ENCODE data around the gene UTS2B.

The UTS2B gene

DNA sequence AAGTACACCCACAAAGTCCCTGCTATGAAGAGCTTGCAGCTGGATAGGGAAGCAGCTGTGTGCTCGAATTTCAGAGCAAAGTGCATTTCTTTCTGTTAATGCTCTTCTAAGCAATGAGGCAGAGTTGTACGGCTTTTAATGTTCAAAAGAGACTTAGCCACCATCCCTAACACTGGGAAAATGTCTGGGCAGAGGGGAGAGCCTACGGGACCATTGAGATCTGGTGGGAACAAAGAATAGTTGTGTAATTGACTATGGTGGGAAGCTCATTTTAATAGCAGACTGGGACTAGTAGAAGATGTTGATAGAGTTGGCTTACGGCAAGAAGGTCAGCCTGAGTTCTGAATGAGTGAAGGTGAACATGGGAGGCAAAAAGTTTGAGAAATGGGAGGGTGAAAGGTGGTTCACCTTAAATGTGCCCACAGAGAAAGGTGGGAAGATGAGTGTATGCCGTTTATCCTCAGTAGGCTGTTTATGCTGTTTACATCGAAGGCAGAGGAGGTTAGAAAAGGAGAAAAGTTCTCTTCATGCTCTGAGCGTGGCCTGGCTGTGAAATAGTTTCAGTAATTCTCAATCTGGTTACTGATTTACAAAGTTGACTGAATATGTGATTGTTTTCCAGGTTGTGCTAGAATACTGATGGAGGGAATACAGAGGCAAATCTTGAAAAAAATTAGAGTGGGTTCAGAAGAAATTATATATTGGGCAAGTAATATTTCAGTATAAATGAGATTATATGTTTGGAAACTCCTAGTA is 22.9 kb upstream of the UTS2B start:
- H3K4me3 ChIP-seq (ENCODE audit: low read depth, low read length) = no peak overlapping the region
- TF ChIP-seq, protein P1, sequence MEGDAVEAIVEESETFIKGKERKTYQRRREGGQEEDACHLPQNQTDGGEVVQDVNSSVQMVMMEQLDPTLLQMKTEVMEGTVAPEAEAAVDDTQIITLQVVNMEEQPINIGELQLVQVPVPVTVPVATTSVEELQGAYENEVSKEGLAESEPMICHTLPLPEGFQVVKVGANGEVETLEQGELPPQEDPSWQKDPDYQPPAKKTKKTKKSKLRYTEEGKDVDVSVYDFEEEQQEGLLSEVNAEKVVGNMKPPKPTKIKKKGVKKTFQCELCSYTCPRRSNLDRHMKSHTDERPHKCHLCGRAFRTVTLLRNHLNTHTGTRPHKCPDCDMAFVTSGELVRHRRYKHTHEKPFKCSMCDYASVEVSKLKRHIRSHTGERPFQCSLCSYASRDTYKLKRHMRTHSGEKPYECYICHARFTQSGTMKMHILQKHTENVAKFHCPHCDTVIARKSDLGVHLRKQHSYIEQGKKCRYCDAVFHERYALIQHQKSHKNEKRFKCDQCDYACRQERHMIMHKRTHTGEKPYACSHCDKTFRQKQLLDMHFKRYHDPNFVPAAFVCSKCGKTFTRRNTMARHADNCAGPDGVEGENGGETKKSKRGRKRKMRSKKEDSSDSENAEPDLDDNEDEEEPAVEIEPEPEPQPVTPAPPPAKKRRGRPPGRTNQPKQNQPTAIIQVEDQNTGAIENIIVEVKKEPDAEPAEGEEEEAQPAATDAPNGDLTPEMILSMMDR (IDR thresholded peaks at IDR 0.05; ENCODE audit: borderline replicate concordance, insufficient read depth, low read depth, low read length) = no peak

DNA sequence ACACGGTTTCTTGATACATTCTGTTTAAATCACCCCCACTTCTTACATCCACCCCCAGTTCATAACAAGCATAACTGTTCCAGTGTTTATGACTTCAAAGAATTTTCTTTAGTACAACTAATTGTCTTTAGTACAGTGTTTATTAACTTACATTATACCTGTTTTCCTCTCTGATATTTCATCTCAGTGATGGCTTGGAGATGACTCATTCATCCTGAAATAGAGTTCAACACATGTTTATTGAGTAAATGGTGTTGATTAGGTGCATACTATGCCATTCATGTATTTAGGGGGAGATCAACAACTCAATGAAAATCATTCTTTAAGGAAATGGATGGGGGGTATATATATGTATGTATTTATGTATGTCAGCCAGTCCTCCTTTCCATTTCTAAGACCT is 21.7 kb upstream of the UTS2B start:
- no peak overlapping the region for H3K4me3 ChIP-seq (ENCODE audit: low read depth, low read length)
- TF ChIP-seq, protein P1 (IDR thresholded peaks at IDR 0.05; ENCODE audit: borderline replicate concordance, insufficient read depth, low read depth, low read length) = no peak

DNA sequence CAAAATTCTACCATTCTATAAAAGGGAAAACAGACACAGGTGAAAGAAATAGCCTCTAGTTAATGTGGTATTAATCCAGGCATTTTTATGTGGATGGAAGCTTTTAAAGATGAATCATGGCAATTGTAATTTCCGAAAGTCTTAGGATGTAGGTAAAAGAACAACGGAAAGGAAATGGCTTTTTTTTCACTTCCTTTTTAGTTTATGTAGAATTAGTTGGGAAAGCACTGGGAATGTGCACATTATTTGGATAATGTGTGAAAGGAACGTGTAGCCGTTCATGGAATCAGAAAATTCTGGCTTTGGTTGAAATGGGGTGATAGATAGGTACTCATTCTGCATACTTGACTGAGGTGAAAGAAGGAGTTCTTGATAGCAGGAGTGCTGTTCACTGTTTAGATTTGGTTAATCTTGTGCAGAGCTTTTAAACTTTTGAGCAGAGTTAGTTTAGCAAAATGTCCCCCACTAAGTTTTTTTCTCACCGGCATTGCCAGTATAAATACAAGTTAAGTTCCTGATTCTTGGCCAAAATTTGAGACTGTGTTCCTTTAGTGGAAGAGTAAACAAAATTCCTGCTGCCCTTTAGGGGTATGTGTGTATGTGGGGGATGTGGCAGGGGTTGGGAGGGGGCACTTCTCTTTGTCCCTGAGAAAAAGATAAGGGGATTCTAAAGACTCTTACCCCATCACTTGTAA is 20.2 kb upstream of the UTS2B start:
- TF ChIP-seq, protein P1 (IDR thresholded peaks at IDR 0.05; ENCODE audit: borderline replicate concordance, insufficient read depth, low read depth, low read length) = no peak
- H3K4me3 ChIP-seq (ENCODE audit: low read depth, low read length) = no peak overlapping the region

DNA sequence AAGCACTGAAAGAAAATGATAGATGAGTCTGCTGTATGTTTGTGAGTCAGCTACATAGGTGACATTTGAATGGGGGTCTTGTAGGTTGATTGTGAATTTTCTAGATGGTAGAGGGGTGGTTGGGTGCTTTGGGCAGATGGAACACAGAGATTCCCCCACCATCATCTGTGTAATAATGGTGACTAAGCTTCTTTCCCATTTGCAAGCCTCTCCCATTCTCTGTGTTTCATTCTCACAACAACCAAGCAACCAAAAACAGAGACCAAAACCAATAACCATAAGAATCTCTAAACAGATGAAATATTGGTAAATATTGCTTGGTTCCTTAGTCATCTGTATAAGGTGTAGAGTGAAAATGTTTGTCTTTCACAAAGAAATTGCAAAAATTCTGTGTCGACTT is 17.8 kb upstream of the UTS2B start:
- TF ChIP-seq, protein P1 (IDR thresholded peaks at IDR 0.05; ENCODE audit: borderline replicate concordance, insufficient read depth, low read depth, low read length) = no peak
- H3K4me3 ChIP-seq (ENCODE audit: low read depth, low read length) = no peak overlapping the region

DNA sequence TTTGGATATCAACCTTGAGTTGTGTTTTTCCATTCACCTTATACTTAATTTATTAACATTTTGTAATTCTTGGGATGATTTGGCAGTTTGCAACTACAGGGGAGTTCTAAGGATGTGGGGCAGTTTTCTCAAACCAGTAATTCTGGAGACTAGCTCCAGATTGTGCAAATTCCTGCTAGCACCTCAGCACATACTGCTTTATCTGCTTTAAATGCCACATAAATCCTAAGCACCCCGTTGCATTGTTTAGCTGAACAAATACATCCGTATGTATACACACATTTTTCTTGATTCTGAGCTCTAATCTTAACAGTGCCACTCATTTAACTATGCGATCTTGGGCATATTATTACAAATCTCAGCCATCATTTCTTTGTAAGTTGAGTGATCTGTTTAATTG is 16.9 kb upstream of the UTS2B start:
- TF ChIP-seq, protein P1 (IDR thresholded peaks at IDR 0.05; ENCODE audit: borderline replicate concordance, insufficient read depth, low read depth, low read length) = no peak
- no peak overlapping the region for H3K4me3 ChIP-seq (ENCODE audit: low read depth, low read length)

DNA sequence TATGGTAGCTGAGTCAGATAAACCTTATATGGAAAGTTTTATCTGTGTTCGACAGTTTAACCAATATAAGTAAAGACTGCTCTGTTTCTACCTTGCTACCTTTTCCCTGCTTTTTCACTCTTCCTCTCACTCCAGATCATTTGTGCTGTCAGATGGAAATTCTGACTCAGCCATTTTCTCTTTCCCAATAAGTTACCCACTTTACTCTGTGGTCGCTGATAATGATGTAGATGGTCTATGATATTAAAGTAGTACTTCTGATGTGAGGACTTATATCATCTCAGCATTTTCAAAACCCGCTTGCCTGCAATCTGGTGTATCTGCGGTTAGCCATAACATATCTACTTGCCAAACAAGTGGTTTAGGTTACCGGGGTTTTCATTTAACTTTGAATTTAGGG is 15.0 kb upstream of the UTS2B start:
- no peak overlapping the region for H3K4me3 ChIP-seq (ENCODE audit: low read depth, low read length)
- TF ChIP-seq, protein P1 (IDR thresholded peaks at IDR 0.05; ENCODE audit: borderline replicate concordance, insufficient read depth, low read depth, low read length) = no peak

DNA sequence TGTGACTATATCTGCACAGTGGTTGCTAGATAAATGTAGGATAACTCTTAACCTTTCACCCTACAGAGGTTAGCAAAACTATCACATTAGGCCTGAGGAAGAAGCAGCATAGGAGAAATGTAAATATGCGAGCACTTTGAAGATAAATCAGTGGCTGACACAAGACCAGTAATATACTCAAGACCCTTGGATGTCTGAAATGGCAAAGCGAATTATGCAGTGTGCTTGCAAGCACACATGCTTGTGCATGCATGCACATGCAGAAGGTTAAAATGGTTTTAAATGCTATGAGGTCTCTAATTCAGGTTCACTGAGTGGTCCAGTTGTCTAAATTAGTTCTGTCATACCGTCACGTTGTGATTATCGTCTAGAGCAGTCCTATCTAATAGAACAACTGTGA is 13.6 kb upstream of the UTS2B start:
- no peak overlapping the region for H3K4me3 ChIP-seq (ENCODE audit: low read depth, low read length)
- TF ChIP-seq, protein P1 (IDR thresholded peaks at IDR 0.05; ENCODE audit: borderline replicate concordance, insufficient read depth, low read depth, low read length) = no peak
